Stimulated activated CD8-positive, alpha-beta memory T cell treated with anti-CD3 and anti-CD28 coated beads, Interleukin-4, amount 100 ng/mL, for 24 hours (primary cell): ENCODE measurements around the gene SLC39A2.
"Not testable (repeated sequence)": the region's sequence is repeated elsewhere in the genome, so short reads cannot be mapped to it uniquely, and the experiment has no call there.

Experiments
- DNase-seq: peaks from one replicate; pipeline ENCODE4 v3.0.0-alpha.2; 2020; ENCODE audit warnings: low read depth

SLC39A2 gene

DNA sequence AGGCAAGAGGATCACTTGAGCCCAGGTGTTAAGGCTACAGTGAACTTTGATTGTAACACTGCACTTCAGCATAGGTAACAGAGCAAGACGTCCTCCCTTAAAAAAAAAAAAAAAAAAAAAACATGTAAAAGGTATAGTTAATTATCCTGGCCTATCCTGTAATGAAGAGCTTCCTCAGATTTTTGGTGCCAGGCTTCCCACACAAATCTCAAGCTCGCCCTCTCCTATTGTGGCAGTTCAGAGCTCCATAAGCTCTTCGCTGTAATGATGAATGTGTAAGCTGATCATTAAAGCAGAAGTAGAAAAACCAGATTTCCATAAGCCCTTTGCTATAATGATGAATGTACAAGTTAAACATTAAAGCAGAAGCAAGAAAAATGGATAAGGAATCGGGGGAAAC lies 2.0 kb upstream of the SLC39A2 start:
- no peak for DNase-seq

DNA sequence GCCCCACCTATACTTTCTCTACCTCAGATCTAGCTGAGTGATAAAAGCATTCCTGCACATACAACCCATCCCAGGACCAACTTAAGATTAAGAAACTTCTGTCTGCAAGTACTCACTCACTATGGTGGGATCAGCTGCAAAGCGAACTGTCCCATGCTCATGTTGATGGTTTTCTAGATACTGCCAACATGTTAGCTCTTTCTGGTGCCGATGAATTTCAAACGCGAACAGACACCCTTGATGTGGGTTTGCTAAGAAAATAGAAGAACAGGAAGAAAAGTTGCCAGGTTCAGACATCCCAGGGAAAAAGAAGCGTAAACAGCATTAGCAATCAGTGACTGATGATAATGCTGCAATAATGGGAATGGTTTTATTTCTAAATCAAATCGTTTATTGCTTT lies 1.5 kb upstream of the SLC39A2 start:
- no peak for DNase-seq

GRCh38 chr14:20998139-20998538 lies 954 bp upstream of the SLC39A2 start:
- DNase-seq: no peak

DNA sequence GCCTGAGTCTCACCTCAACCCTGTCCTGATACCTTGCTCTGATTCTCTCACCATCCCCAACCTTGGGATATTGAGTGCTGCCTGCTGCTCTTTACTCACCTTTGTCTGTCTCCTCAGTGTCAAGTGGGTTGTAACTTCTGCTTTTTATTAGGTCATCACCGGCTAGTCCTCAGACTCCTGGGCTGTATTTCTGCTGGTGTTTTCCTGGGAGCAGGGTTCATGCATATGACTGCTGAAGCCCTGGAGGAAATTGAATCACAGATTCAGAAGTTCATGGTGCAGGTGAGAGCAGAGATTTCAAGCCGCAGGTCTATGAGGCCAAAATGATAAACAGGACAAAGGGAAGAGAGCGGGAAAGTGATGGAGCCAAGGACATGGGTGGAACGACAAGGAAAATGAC lies 498 bp downstream of the SLC39A2 start:
- DNase-seq: no peak

- DNase-seq: no peak
These were observed 2.1 kb downstream of the SLC39A2 start for GRCh38 chr14:21001218-21001617.

DNA sequence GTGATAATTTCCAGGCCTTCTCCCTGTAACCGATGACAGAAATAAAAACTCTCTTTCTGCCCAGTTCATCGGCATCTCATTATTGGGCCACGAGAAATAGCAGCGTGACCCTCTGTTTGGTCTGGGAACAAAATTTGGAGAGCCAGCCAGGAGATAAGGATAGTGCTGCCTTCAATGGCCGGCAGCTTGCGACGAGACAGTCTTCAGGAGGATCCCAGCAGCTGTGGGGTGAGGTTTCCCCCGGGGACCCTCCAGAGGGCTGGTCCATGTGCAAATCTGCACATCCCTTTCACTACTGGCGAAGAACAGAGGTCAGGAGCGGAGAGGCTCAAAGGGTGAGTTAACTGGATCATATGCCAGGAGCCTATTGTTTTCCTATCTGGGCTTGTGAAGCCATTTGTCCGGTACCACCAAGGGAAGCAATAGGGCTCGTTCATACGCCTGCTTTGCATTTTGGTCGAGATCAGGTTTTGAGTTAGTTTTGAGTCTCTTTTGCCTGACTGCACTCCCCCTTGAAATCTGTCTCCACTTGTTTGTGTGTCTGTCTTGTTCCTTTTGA lies 4.8 kb downstream of the SLC39A2 start:
- no peak for DNase-seq

GRCh38 chr14:21009721-21010120 lies 10.6 kb downstream of the SLC39A2 start:
- DNase-seq: not testable (repeated sequence)

DNA sequence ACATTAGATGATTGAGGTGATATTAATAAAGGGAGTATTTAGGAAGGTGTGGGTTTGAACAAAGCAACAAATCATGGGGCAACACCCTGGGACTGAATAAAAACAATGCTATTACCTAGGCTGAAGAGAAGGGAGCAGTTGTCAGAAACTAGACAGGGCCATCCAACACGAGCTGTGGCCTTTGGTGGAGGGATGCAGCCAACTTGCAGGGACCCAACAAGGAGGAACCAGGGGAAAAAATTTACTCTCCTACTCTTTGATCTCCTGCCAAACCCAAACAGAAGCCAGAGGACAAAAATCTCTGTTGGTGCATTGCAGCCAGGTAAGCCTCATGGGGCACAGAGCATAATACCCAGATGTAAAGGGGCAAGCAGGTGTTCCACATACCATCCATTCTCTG lies 12.0 kb downstream of the SLC39A2 start:
- DNase-seq: no peak

- peak; percentile 57 for DNase-seq
These were observed 15.7 kb downstream of the SLC39A2 start for GRCh38 chr14:21014761-21015190.

- no peak for DNase-seq
These were observed 16.2 kb downstream of the SLC39A2 start for GRCh38 chr14:21015312-21015711.

DNA sequence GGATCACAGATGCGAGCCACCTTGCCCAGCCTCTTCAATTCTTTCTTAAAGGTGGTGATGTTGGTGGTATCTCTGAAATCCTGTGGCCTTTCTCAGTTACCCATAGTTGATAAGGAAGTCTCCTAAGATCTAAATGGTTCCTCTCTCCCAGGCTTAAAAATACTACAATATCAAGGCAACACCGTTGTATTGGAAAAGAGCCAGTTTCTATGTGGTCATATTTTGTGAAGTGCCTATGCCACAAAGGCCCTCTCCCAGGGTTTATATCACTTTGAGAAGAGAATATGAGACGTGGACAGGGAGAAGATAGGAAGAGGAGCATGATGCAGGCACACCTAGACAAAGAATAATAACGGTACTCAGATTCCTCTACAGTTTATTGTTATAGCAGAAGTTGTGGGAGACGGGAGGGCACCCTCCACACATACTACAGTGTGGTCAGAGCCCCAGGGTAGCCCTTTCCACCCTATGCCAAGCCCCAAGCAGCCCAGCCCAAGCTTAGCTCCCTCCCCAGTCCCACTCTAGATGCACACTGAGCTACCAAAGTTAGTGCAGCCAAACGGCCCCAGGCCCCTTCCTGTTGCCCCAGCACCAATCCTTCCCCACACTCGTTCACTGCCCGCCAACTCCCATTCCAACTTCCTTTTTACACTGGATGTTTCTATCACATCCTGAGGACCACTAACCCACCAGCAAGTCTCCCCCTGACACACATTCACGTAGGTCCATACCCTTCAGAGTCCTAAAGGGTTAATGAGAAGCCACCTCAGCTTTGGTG lies 17.5 kb downstream of the SLC39A2 start:
- DNase-seq: no peak

DNA sequence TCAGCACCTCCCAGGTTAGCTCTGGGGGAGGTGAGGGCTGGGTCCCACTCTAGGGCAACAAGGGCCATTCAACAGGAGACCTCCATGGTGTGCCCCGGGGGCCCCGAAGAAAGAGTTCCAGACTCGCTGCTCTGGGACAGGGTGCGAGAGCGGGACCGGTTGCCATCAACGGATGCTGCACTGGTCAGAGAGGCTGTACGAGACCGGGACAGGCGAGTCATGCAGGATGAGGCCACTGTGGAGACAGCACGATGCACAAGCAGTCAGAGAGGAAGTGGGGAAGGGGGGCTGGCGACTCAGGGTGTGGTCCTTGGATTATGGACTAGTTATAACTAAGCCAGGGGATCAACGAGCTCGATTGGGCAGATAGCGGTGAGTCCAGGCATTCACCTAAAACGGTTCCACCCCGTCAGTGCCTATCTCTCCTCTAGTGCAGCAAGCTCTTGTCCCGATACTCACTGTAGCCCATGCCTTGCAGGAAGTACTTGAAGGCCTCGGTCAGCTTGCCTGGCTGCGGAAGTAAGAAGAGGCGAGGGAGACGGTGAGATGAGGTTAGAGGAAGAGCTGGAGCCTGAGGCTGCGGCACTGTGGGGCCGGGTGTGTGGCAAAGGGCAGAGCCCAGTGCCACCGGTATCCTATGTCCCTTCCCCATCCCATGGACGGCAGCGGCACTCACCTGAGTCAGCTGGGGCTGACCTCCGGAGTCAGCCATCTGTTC lies 18.6 kb downstream of the SLC39A2 start:
- no peak for DNase-seq

DNA sequence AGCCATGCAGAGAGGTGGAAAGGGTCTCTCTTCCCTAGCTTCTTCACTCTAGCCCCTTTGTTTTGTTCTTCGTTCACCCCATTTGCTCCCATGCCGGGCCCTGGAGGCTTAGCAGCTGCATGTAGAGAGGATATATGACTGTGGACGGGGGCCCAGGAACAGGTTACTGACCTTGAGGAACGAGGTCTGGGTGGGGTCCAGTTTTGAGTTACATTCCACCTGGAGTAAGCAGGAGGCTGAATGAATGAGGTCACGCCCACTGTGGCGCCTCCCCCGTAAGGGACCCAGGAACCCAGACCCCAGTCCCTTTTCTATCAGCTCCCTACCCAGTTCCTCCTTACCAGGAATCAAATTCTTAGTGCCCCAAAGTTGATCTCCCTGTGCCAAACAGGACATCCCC lies 19.2 kb downstream of the SLC39A2 start:
- no peak for DNase-seq

DNA sequence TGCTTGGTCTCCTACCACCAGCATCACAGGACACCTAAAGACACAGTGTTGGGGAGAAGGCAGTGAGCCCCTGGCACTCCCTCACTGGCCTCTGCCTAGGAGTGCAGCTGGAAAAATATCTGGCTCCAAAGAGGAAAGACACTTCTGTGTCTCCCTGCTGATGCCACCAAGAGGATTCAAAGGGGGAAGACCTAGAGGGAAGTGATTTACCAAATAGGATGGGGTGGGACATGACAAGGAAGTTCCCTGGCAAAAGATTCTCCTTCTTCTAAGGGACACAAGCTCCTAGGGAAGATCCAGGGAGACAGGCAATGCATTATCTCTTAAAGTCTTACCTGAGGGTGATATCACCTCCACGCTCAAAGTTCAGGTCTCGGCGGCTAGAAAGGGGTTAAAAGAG lies 19.7 kb downstream of the SLC39A2 start:
- DNase-seq: no peak

- no peak for DNase-seq
These were observed 20.3 kb downstream of the SLC39A2 start for GRCh38 chr14:21019366-21019765.

- no peak for DNase-seq
These were observed 22.0 kb downstream of the SLC39A2 start for GRCh38 chr14:21020977-21021545.

DNA sequence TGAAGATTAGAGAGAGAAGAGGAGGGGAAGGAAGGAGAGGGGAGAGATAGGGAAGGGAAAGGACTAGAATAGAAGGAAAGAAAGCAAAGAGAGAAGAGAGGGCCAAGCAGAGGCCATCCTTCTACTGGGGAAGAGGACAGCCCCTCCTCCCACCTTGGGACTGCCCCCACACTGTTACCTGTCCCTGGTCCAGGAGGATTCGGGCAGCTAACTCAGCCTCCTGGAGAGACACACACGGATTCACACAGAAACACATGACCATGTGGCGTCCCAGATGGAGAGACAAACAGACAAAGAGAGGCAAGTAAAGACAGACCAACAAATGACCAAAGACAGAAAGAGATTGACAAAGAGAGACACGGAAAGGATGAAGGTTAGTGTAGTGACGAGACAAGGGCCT lies 23.6 kb downstream of the SLC39A2 start:
- DNase-seq: no peak

DNA sequence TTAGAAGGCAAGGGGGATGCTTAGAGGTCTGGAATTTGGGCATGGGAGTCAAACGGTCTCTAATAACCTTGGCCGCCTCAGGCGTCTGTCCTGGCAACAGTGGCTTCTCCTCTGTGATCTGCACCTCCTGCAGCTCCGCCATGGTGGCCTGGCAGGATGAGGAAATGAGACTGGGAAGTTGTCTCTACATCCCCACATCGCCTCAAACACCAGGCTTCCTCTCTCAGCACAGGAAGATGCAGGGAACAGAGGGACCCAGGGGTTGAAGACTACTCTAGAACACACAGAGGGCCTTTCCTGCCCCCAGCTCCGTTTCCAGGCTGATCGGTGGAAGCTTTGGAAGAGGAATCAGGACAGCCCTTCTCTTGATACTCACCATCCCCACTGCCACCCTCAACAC lies 24.1 kb downstream of the SLC39A2 start:
- DNase-seq: no peak

GRCh38 chr14:21023817-21024584 lies 24.9 kb downstream of the SLC39A2 start:
- DNase-seq: no peak

- peak; percentile 58 for DNase-seq
These were observed 25.7 kb downstream of the SLC39A2 start, which contains the start of gene NDRG2 for GRCh38 chr14:21024585-21025370. Gene NDRG2, minus strand, starts transcription at chr14:21025061. Its CDS starts 1,746 bp downstream, at chr14:21023315.
